ENCODE measurements around the gene DLG5.

- no peak for TF ChIP-seq CTCF (IDR thresholded peaks at IDR 0.05)
- TF ChIP-seq POLR2AphosphoS5 (IDR thresholded peaks at IDR 0.05), result no peak
- TF ChIP-seq POLR2A (IDR thresholded peaks at IDR 0.05), result no peak
Measured at GRCh38 chr10:77905086-77905748, 21.3 kb downstream of the DLG5 start.
